ENCODE measurements around the gene ADGRG6.
A peak's percentile ranks its signal among the peaks of the same experiment; 100 is the strongest.

The ADGRG6 gene

GRCh38 chr6:142297605-142297995, 4.2 kb upstream of the ADGRG6 start:
- DNase-seq (ENCODE audit: low read depth) = no peak
- TF ChIP-seq CTCF (conservative IDR thresholded peaks at IDR 0.05; ENCODE audit: low read depth, low read length) = no peak
- no peak overlapping the region for H3K4me3 ChIP-seq (ENCODE audit: low read depth, low read length)

GRCh38 chr6:142297996-142298753, 3.6 kb upstream of the ADGRG6 start:
- TF ChIP-seq CTCF (conservative IDR thresholded peaks at IDR 0.05; ENCODE audit: low read depth, low read length) = no peak
- peak; percentile 91 for DNase-seq (ENCODE audit: low read depth)

GRCh38 chr6:142300302-142300701, 1.5 kb upstream of the ADGRG6 start:
- DNase-seq (ENCODE audit: low read depth) = no peak
- TF ChIP-seq CTCF (conservative IDR thresholded peaks at IDR 0.05; ENCODE audit: low read depth, low read length) = no peak

More at GRCh38 chr6:142297996-142298753, 3.6 kb upstream of the ADGRG6 start:
- no peak overlapping the region for H3K4me3 ChIP-seq (ENCODE audit: low read depth, low read length)

GRCh38 chr6:142300758-142301650, 803 bp upstream of the ADGRG6 start:
- DNase-seq (ENCODE audit: low read depth) = peak; percentile 61
- peak overlapping the region; percentile 66 for H3K4me3 ChIP-seq (ENCODE audit: low read depth, low read length)
- TF ChIP-seq CTCF (conservative IDR thresholded peaks at IDR 0.05; ENCODE audit: low read depth, low read length) = no peak

More at GRCh38 chr6:142300302-142300701, 1.5 kb upstream of the ADGRG6 start:
- no peak overlapping the region for H3K4me3 ChIP-seq (ENCODE audit: low read depth, low read length)

- no peak for DNase-seq (ENCODE audit: low read depth)
- no peak for TF ChIP-seq CTCF (conservative IDR thresholded peaks at IDR 0.05; ENCODE audit: low read depth, low read length)
- peak overlapping the region; percentile 66 for H3K4me3 ChIP-seq (ENCODE audit: low read depth, low read length)
Measured at GRCh38 chr6:142302421-142303175, 791 bp downstream of the ADGRG6 start.

- no peak overlapping the region for H3K4me3 ChIP-seq (ENCODE audit: low read depth, low read length)
- TF ChIP-seq CTCF (conservative IDR thresholded peaks at IDR 0.05; ENCODE audit: low read depth, low read length) = no peak
- DNase-seq (ENCODE audit: low read depth) = no peak
Measured at GRCh38 chr6:142303176-142303533, 1.3 kb downstream of the ADGRG6 start.

Data from choroid plexus epithelial cell (primary cell).